Measurements from ENCODE around the gene SPECC1.
"Not testable (repeated sequence)": the region's sequence is repeated elsewhere in the genome, so short reads cannot be mapped to it uniquely, and the experiment has no call there.

Gene SPECC1

GRCh38 chr17:20216853-20217252 is 207.7 kb downstream of the SPECC1 start:
- no peak for DNase-seq

- no peak for DNase-seq
Measured at GRCh38 chr17:20217677-20218076, 208.5 kb downstream of the SPECC1 start.

- DNase-seq, result no peak
Measured at GRCh38 chr17:20218272-20218671, 209.1 kb downstream of the SPECC1 start.

- DNase-seq, result no peak
Measured at GRCh38 chr17:20223808-20224328, 214.7 kb downstream of the SPECC1 start.

GRCh38 chr17:20224379-20224778 is 215.2 kb downstream of the SPECC1 start:
- no peak for DNase-seq

- no peak for DNase-seq
Measured at GRCh38 chr17:20225162-20226115, 216.3 kb downstream of the SPECC1 start.

- DNase-seq, result peak; percentile 74
Measured at GRCh38 chr17:20226814-20227482, 217.8 kb downstream of the SPECC1 start.

- not testable (repeated sequence) for DNase-seq
Measured at GRCh38 chr17:20227720-20228370, 218.7 kb downstream of the SPECC1 start.

- no peak for DNase-seq
Measured at GRCh38 chr17:20228410-20228809, 219.3 kb downstream of the SPECC1 start.

GRCh38 chr17:20228860-20229259 is 219.7 kb downstream of the SPECC1 start:
- DNase-seq, result no peak

GRCh38 chr17:20230924-20231323 is 221.8 kb downstream of the SPECC1 start:
- no peak for DNase-seq

GRCh38 chr17:20232611-20233010 is 223.5 kb downstream of the SPECC1 start:
- DNase-seq, result no peak

- peak; percentile 45 for DNase-seq
Measured at GRCh38 chr17:20234276-20234675, 225.1 kb downstream of the SPECC1 start.

GRCh38 chr17:20235747-20236146 is 226.6 kb downstream of the SPECC1 start:
- no peak for DNase-seq

GRCh38 chr17:20236578-20237227 is 227.5 kb downstream of the SPECC1 start:
- DNase-seq, result no peak

- not testable (repeated sequence) for DNase-seq
Measured at GRCh38 chr17:20239776-20240175, 230.6 kb downstream of the SPECC1 start.

- DNase-seq, result no peak
Measured at GRCh38 chr17:20241855-20242254, 232.7 kb downstream of the SPECC1 start.

GRCh38 chr17:20242271-20242670 is 233.1 kb downstream of the SPECC1 start:
- no peak for DNase-seq

- DNase-seq, result no peak
Measured at GRCh38 chr17:20243524-20243923, 234.4 kb downstream of the SPECC1 start.

GRCh38 chr17:20244671-20245070 is 235.5 kb downstream of the SPECC1 start:
- DNase-seq, result no peak

GRCh38 chr17:20246692-20247091 is 237.5 kb downstream of the SPECC1 start:
- DNase-seq, result no peak

- no peak for DNase-seq
Measured at GRCh38 chr17:20253323-20253722, 244.2 kb downstream of the SPECC1 start.

- DNase-seq, result no peak
Measured at GRCh38 chr17:20254541-20254940, 245.4 kb downstream of the SPECC1 start.
